ENCODE data around the gene TUNAR. TPM values are rescaled to one million over a fixed set of nuclear protein-coding genes. Genes with fewer than 3 reads are reported as not detected.

The TUNAR gene
- total RNA-seq, 1 donor = not detected

DNA sequence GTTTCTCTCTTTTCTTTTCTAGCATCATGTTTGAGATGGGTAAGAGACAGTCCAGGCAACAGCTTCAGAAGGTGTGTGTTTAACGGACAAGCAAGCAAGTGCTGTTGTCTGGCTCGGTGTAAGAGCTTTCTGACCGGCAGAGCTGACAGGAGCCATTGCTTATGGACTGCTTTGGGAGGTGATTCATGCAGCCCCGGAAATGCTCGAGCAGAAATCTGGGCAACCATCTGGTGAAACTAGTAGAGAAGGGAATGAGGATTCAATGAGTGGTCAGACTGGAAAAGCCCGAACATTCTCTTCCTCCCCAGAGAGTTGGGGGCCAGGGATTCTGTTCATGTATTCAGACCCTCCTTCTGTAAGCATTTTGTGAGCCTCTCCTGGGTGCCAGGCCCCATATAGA is 24.4 kb downstream of the TUNAR start:
- H3K4me3 ChIP-seq (ENCODE audit: low read depth, low read length) = no peak overlapping the region
- DNase-seq (ENCODE audit: low read depth) = no peak
- TF ChIP-seq, protein P1, sequence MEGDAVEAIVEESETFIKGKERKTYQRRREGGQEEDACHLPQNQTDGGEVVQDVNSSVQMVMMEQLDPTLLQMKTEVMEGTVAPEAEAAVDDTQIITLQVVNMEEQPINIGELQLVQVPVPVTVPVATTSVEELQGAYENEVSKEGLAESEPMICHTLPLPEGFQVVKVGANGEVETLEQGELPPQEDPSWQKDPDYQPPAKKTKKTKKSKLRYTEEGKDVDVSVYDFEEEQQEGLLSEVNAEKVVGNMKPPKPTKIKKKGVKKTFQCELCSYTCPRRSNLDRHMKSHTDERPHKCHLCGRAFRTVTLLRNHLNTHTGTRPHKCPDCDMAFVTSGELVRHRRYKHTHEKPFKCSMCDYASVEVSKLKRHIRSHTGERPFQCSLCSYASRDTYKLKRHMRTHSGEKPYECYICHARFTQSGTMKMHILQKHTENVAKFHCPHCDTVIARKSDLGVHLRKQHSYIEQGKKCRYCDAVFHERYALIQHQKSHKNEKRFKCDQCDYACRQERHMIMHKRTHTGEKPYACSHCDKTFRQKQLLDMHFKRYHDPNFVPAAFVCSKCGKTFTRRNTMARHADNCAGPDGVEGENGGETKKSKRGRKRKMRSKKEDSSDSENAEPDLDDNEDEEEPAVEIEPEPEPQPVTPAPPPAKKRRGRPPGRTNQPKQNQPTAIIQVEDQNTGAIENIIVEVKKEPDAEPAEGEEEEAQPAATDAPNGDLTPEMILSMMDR (IDR thresholded peaks at IDR 0.05; ENCODE audit: insufficient read depth, low read depth, low read length) = no peak

DNA sequence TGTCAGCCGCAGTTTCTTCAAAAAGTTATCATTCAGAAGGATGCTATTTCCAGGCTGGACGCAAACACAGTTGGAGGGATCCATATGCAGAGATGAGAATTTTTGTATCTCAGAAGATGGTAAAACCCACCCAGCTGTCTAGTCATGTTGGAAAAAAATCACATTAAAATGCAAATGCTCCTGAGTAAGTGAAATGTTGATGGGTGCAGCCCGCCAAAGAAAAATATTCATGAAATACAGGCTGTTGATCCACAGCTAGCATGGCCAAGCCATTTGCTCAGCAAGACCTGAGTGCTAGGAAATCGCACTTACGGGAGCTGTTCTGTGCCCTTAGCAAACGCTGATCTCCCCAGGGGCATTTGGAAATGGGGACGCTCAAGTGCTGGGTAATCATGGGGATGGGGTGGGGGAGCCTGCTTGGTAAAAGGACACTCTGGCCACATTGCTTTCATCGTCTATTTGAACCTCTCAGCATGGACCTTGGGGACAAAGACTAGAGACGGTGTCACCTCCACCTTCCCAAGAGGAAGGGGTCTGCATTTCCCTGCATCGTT is 25.7 kb downstream of the TUNAR start:
- DNase-seq (ENCODE audit: low read depth) = no peak
- no peak overlapping the region for H3K4me3 ChIP-seq (ENCODE audit: low read depth, low read length)
- TF ChIP-seq, protein P1 (IDR thresholded peaks at IDR 0.05; ENCODE audit: insufficient read depth, low read depth, low read length) = no peak

DNA sequence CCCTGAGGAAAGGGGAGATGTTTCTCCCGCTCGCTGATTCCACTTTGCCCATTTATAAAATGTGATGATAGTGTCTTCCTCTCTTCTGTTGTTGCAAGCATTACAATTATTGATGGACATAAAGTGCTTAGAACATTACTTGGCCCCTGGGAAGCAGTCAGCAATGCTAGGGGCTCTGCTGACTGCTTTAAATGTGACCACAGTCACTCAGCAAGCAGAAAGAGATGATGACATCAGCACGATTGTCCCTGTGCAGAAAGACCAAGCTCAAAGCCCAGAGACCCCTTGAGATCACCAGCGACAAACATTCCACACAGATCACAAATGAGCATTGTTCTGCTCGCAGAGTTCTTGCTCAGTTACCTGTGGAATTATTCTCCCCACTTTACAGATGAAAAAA is 26.5 kb downstream of the TUNAR start:
- no peak overlapping the region for H3K4me3 ChIP-seq (ENCODE audit: low read depth, low read length)
- TF ChIP-seq, protein P1 (IDR thresholded peaks at IDR 0.05; ENCODE audit: insufficient read depth, low read depth, low read length) = no peak
- no peak for DNase-seq (ENCODE audit: low read depth)

DNA sequence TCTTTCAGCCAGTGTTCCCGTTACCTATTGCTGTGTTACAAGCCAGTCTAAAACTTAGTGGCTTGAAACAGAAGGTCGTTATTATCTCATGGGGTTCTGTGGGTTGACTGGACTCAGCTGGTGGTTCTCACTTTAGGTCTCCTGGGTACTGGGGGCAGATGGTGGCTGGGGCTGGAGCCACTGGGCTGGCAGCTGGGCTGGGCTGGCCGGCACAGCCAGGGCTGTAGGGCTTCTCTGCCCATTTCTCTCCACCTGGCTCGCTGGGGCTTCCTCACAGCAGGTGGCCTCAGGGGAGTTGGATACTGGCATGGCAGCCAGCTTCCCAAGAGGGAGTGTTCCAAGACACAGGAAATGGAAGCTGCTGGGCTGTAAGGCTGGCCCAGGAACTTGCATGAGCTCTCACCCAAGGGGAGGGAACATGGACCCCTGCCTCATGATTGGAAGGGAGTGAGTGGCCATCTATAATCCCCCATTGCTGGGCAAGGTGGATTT is 27.0 kb downstream of the TUNAR start:
- DNase-seq (ENCODE audit: low read depth) = no peak
- TF ChIP-seq, protein P1 (IDR thresholded peaks at IDR 0.05; ENCODE audit: insufficient read depth, low read depth, low read length) = no peak
- H3K4me3 ChIP-seq (ENCODE audit: low read depth, low read length) = no peak overlapping the region

DNA sequence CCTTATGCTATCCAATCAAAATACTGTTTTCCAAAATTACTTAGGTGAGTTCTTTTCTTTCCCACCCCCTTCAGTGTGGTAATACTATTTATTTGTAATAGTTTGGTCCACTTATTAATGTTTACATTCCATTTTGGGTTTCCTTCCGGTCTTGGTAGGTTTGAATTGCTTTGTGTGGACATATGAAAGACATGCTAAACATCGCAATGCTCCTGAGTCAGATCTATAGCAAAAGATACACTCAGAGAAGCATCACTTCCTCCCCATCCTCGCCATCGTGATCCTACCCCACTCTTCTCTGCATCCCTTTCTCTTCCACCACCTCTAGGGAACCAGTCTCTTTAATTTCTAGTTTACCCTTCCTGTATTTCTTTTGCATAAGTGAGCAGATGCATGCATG is 30.0 kb downstream of the TUNAR start:
- TF ChIP-seq, protein P1 (IDR thresholded peaks at IDR 0.05; ENCODE audit: insufficient read depth, low read depth, low read length) = no peak
- H3K4me3 ChIP-seq (ENCODE audit: low read depth, low read length) = no peak overlapping the region
- no peak for DNase-seq (ENCODE audit: low read depth)

DNA sequence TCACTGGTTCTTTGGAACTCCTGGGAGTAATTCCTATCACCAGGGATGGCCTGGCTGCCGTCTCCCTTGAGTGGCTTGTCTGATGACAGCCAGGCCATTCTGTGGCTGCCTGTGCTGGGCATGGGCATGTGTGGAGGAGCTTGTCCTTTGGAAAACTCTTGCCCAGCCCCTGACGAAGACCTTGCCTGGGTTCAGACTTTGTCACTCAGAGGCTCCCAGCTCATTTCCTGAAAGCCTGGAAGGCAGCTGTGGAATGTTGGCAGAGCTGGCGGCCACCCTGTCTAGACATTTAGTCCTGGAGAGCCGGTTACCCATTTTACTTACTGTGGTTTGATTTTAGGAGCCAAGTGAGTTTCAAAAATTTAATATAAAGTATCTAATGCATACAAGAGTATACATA is 34.0 kb downstream of the TUNAR start:
- no peak overlapping the region for H3K4me3 ChIP-seq (ENCODE audit: low read depth, low read length)
- no peak for DNase-seq (ENCODE audit: low read depth)
- TF ChIP-seq, protein P1 (IDR thresholded peaks at IDR 0.05; ENCODE audit: insufficient read depth, low read depth, low read length) = no peak

DNA sequence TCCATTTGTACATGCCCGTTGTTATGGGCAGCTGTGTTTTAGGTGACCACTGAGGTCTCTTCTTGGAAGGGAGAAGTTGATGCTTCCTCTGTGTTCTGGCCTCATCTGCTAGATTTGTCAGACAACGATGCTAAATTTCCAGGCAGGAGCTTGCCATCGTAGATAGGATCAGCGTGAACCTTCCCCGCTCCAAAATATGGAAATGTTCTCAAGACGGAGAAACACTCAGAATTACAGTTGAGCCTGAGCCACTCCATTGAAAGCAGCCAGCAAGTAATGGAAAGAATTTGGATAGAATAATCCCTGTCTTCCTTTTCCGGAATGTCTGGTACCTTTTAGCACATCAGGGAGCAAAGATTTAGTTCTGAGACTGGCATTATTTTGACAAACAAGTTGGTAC is 34.8 kb downstream of the TUNAR start:
- TF ChIP-seq, protein P1 (IDR thresholded peaks at IDR 0.05; ENCODE audit: insufficient read depth, low read depth, low read length) = no peak
- no peak overlapping the region for H3K4me3 ChIP-seq (ENCODE audit: low read depth, low read length)
- DNase-seq (ENCODE audit: low read depth) = no peak

Measured in fibroblast of villous mesenchyme (primary cell).